GM19372 (cell line): Measurements from ENCODE around the gene CFAP97D2.
"Not testable (repeated sequence)": the region's sequence is repeated elsewhere in the genome, so short reads cannot be mapped to it uniquely, and the experiment has no call there.

Experiments used
- ATAC-seq: cut with Tn5 transposase; IDR thresholded peaks from one replicate; pipeline ENCODE4 v1.9.1; 2021; ENCODE audit warnings: mild to moderate bottlenecking, low read depth, moderate library complexity; ENCODE audit not compliant: unreplicated experiment

Gene CFAP97D2

DNA sequence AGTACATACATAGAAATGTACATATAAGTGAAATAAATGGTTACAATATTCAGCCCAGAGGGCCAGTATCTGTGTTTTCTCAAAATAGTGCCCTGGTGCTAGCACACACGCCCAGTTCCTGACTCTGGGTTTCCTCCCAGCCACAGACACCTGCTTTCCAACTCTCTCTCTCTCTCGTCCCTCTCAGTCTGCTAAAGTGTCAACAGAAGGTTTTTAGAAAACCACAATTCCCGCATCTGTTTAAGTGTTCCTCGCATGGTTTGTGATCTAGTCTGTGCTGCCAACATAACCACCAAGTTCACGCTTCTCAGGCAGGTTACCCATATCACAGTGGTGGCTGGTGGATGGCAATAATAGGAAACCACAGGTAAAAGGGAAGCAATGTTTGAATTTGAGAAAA, 84.5 kb downstream of the CFAP97D2 start:
- ATAC-seq: no peak

DNA sequence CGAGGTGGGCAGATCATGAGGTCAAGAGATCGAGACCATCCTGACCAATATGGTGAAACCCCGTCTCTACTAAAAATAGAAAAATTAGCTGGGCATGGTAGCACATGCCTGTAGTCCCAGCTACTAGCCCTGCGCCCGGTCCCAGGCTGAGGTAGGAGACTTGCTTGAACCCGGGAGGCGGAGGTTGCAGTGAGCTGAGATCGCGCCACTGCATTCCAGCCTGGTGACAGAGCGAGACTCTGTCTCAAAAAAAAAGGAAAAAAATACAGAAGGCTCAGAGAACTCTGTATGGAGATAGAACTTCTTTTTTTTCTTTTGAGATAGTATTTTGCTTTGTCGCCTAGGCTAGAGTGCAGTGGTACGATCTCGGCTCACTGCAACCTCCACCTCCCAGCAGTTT, 85.3 kb downstream of the CFAP97D2 start:
- ATAC-seq: not testable (repeated sequence)

DNA sequence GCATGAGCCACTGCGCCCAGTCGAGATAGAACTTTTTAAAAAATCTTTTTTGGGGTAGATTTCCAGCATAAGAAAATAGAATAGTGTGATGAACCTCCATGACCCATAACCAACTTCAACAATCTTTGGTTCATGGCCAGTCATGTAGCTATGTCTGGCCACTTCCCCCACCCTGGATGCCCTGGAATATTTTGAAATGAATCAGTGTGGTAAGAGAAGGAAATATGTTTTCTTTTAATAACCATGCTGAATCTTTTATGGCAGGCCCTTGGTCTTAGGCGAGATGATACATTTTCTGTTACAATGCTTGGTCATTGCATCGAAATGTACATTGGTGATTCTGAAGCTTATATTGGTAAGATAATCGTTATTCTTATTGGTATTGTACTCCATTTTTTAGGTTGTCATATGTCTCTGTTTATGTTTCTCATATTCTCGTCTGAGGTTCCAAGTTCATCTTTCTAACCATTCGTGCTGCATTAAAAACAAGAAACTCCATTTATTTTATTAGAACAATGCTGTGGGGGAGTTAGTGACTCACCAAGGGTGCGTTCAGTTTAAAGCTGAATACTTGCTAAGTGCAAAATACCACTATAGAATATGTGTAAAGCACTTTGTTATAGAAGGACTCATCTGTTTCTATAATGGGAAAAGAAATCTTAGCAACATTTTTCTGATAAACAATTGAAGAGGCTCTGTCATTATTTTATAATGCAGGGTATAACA, 86.0 kb downstream of the CFAP97D2 start:
- no peak for ATAC-seq

DNA sequence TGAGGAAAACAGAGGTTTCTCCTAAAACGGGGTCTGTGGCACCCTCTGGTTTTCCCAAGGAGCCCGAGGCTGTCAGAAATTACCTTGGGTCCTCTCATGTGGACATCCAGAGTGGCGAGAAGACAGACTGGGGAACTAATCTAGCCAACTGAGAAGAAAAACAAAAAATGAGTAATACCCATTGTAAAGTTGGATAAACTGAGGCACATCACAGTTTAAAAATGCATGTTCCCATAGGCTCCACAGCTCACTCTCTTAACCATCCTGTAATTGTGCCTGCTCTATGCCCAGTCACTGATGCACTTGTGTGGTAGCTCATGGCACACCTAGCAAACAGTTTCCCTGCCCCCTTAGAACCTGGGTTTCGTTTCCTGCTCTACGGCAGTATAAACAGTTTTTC, 87.2 kb downstream of the CFAP97D2 start:
- no peak for ATAC-seq

GRCh38 chr13:114268344-114269280, 89.6 kb downstream of the CFAP97D2 start:
- ATAC-seq: no peak

- no peak for ATAC-seq
These were observed 90.3 kb downstream of the CFAP97D2 start for GRCh38 chr13:114269281-114269770.
